ENCODE data around the gene PPP2R3A.
"Not testable (repeated sequence)": the region's sequence is repeated elsewhere in the genome, so short reads cannot be mapped to it uniquely, and the experiment has no call there.

PPP2R3A gene

DNA sequence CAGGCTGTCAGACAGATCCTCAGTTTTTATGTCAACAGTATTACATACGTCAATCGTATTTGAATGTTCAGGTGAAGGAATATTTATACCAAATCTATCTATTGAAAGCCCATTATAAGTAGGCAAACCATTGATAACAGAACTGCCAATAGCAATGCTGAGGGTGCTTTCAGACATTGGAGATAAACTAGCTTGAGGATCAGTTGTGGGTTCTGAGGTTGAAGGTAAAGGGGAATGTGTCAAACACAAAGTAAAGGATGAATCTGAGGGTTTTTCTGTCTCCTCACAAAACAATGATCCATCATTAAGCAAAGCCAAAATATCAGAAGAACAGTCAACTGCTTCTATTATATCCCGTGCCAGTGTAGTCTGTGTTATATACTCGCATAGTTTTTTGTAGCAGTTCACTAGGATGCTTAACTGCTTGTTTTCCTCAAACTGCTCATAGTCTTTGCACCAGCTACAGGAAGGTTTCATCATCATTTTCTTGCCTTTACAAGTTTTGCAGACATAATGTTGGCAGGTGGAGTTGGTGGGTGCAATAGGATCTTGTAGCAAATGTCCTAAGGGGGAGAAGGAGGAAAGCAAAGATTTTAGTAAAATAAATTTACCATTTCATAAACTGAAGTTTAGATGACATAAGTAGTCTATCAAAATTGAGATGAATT, 186.8 kb downstream of the PPP2R3A start:
- DNase-seq (ENCODE audit: low read depth, low spot score) = no peak

DNA sequence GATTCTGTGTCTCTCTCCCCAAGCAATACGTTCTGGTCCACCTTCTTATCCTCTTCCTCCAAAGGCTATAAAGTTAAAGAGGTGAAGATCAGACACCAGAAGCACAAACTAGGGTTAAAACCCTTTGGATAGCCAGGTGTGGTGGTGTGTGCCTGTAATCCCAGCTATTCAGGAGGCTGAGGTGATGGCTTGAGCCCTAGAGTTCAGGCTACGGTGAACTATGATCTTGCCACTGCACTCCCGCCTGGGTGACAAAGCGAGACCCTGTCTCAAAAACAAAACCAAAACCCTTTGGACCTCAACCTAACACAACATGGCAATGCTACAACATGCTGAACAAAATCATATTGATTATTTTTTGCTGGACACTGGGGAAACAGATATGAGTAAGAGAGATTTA, 187.4 kb downstream of the PPP2R3A start:
- no peak for DNase-seq (ENCODE audit: low read depth, low spot score)

- DNase-seq (ENCODE audit: low read depth, low spot score) = no peak
Observed at GRCh38 chr3:136161516-136161915, 196.0 kb downstream of the PPP2R3A start.

DNA sequence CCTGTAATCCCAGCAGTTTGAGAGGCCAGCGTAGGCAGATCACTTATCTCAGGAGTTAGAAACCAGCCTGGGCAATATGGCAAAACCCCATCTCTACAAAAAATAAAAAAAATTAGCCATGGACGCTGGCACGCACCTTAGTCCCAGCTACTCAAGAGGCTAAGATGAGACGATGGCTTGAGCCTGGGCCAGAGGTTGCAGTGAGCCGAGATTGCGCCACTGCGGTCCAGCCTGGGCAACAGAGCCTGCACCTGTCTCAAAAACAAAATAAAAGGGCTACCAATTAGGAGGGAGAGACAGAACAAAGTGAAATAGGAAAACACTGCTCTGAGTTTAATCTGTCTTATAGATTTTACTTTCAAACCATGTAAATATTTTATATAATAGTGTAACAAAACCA, 196.8 kb downstream of the PPP2R3A start:
- no peak for DNase-seq (ENCODE audit: low read depth, low spot score)

DNA sequence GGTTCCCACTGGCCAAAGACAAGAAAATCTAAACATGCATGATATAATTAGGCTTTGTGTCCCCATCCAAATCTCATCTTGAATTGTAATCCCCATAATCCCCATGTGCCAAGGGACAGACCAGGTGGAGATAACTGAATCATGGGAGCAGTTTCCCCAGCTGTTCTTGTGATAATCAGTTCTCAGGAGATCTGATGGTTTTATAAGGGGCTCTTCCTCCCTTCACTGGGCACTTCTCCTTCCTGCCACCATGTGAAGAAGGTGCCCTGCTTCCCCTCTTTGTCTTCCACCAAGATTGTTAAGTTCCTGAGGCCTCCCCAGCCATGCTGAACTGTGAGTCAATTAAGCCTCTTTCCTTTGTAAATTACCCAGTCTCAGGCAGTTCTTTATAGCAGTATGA, 198.1 kb downstream of the PPP2R3A start:
- DNase-seq (ENCODE audit: low read depth, low spot score) = not testable (repeated sequence)

GRCh38 chr3:136166507-136166906, 201.0 kb downstream of the PPP2R3A start:
- no peak for DNase-seq (ENCODE audit: low read depth, low spot score)

- DNase-seq (ENCODE audit: low read depth, low spot score) = not testable (repeated sequence)
Observed at GRCh38 chr3:136168236-136168635, 202.7 kb downstream of the PPP2R3A start.

- DNase-seq (ENCODE audit: low read depth, low spot score) = no peak
Observed at GRCh38 chr3:136171097-136171542, 205.6 kb downstream of the PPP2R3A start.

DNA sequence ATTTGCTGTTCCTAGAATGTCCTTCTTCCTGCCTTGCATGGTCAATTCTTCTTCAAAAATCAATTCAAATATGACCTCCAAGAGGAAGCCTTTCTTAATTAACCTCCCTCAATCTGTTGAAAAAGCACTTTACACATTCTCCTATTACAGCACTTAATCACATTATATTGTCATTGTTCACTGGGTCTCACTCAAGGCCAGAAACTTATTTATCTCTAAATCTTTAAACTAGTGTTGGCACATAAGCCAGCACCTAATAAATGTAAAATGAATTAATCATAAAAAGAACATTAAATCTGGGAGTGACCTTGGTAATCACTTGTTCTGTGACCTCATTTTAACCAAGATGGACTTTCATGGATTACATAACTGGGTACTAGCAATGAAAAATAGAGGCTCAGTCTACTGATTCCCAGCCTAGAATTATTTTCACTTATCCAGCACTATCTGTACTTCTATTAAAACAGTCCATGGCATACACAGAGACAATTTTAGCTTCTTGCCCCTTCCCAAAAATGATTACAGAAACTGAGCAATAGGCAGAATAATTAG, 208.5 kb downstream of the PPP2R3A start:
- DNase-seq (ENCODE audit: low read depth, low spot score) = no peak

GRCh38 chr3:136177876-136178275, 212.3 kb downstream of the PPP2R3A start:
- DNase-seq (ENCODE audit: low read depth, low spot score) = no peak

GRCh38 chr3:136181741-136182140, 216.2 kb downstream of the PPP2R3A start:
- DNase-seq (ENCODE audit: low read depth, low spot score) = no peak

- no peak for DNase-seq (ENCODE audit: low read depth, low spot score)
Observed at GRCh38 chr3:136184703-136185102, 219.2 kb downstream of the PPP2R3A start.

DNA sequence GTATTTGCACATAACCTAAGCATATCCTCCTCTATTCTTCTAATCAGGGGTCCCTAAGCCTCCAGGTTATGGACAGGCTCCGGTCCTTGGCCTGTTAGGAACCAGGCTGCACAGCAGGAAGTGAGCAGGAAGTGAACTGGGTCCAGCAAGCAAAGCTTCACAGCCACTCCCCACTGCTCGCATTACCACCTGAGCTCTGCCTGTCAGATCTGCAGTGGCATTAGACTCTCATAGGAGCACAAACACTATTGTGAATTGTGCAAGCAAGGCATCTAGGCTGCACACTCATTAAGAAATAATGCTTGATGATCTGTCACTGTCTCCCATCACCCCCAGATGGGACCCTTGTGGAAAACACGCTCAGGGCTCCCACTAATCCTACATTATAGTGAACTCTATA, 220.8 kb downstream of the PPP2R3A start:
- DNase-seq (ENCODE audit: low read depth, low spot score) = no peak

GRCh38 chr3:136186846-136187245, 221.3 kb downstream of the PPP2R3A start:
- no peak for DNase-seq (ENCODE audit: low read depth, low spot score)

GRCh38 chr3:136187868-136188267, 222.3 kb downstream of the PPP2R3A start:
- no peak for DNase-seq (ENCODE audit: low read depth, low spot score)

DNA sequence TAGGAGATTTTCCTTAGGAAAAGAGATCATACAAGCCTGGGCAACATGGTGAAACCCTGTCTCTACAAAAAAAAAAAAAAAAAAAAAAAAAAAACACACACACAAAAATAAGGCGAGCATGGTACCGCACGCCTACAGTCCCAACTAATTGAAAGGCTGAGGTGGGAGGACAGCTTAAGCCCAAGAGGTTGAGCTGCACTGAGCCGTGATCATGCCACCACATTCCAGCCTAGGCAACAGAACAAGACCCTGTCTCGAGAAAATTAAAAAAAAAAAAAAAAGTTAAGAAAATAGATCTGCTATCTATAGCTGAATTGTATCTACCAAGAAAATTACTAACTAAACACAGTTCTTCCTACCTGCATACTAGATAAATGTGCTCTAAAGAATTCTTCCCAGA, 223.5 kb downstream of the PPP2R3A start:
- DNase-seq (ENCODE audit: low read depth, low spot score) = no peak

DNA sequence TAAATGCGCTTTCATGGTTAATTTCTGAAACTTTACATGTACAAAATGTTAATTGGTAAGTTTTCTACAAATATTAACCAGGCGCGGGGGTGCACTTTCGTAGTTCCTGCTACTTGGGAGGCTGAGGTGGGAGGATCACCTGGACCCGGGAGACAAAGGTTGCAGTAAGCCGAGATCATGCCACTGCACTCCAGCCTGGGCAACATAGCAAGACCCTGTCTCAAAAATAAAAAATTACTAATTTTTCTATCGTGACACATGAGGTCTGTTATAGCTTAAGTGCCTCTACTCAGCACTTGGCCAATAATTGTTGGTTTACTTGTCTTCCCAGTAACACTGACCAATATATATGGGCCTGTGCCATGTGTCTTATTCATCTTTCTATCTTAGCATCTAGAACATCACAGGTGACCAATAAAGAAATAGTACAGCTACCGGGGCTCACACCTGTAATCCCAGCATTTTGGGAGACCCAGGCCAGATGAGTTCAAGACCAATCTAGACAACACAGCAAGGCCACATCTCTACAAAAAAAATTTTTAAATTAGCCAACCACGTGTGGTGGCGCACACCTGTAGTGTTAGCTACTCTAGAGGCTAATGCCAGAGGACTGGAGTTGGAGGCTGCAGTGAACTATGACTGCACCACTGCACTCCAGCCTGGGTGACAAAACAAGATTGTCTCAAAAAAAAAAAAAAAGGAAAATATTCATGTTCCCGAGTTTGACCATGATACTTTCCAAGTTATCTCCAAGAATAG, 224.5 kb downstream of the PPP2R3A start:
- no peak for DNase-seq (ENCODE audit: low read depth, low spot score)

GRCh38 chr3:136192195-136192594, 226.7 kb downstream of the PPP2R3A start:
- DNase-seq (ENCODE audit: low read depth, low spot score) = not testable (repeated sequence)

GRCh38 chr3:136192831-136193230, 227.3 kb downstream of the PPP2R3A start:
- DNase-seq (ENCODE audit: low read depth, low spot score) = no peak

DNA sequence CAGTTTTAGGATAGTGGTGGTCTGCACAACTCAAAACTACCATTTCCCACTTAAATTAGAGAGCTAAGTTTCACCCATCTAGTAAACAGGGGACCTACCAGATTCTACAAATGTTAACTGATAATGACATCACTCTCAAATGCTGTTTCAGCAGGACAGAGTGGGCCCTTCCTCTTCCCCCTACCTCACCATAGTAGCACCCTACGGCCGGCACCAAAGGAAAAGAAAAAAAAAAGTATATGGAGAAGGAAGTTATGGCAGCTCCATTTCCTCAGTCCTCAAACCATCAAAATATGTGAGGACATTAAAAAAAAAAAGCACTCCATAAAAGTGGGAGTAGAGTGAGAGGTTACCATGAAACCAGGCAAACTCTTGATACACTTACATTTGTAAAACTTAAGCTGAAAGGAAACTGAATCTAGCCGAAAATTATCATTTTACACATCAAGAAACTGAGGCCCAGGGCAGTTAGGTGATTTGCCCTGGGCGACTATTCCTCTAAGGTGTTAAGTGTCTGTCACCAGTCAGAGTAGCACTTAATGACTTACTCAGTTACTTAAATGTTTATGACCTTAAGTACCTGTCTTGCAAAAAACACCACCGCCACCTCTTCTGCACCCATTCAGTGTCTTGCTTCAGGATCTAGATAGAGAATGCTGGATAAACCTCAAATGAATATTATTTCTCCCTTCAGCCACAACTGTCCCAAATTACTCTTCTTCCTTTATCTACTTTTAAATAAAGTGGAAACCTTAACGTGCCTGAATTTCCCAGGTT, 227.9 kb downstream of the PPP2R3A start:
- DNase-seq (ENCODE audit: low read depth, low spot score) = no peak

- DNase-seq (ENCODE audit: low read depth, low spot score) = peak; percentile 34
Observed at GRCh38 chr3:136194409-136195257, 229.1 kb downstream of the PPP2R3A start.
